Dermis lymphatic vessel endothelial cell (primary cell): ENCODE data around the gene C9orf152. TPM values are rescaled to one million over a fixed set of nuclear protein-coding genes. Genes with fewer than 3 reads are reported as not detected.

ENCODE experiments used
- total RNA-seq: library from RNA; depleted of rRNA; stranded (reverse); fragments of >200 nt; gene quantifications from 2 replicates; pipeline ENCODE4 v1.2.1, GENCODE V29; 2014

C9orf152 gene, protein sequence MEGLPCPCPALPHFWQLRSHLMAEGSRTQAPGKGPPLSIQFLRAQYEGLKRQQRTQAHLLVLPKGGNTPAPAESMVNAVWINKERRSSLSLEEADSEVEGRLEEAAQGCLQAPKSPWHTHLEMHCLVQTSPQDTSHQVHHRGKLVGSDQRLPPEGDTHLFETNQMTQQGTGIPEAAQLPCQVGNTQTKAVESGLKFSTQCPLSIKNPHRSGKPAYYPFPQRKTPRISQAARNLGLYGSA
- not detected in 2 replicates for total RNA-seq

DNA sequence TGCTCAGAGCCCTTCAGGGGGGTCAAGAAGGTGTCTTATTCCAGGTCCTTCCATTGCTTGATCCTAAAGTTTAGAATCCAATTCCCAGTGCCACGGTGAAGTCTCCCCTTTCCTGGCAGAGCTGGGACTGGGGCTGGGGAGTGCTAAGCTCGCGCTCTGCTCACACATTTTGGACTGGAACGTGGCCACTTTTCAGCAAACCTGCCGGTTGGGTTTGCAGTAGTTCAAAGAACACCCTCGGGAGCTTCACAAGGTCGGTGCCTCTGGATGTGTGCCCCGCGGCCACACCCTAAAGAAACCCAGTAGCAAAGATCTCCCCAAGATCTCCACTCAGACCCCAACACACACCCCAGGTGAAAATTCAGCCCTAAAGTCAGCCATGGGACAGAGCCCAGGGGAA, at the start of gene C9orf152:
C9orf152 (minus strand) TSS at position 129 of the 400 bp plus-strand sequence. CDS start 580 bp downstream, outside the sequence.

DNA sequence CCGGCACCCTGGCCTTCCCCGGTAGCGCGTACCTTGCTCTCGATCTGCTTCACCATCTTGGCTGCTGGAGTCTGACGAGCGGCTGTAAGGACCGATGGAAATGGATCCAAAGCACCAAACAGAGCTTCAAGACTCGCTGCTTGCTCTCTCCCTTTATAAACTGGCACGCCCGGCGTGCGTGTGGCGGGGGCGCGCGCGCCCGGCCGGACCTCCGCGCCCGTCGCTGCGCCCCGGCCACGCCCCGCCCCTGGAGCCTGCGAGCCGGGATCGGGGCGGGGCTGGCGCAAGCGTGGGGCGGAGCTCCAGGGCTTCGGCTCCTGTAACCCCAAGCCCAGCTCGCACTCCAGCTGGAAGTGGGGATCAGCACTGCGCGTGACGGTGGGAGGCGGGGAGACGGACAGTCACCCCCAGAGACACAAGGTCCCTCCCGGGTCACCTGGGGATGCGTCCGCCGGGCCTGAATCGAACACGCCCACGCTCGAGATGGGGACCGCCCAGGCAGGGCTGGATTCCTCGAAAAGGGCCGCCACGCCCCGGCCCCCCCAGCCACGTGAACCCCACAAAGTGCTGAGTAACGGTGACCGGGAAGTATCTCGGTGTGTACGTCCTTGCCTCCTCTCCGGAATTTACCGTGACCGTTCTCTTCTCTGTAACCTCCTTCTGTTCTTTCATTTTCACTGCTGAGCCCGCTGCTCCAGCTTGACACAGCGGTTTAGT, 48.6 kb upstream of the C9orf152 start, which contains the start of gene TXN:
TXN (minus strand) TSS at position 128 of the 717 bp plus-strand sequence; CDS start at position 56, 72 bp downstream.

Other genes starting within 250 kb of the C9orf152 start
- gene TXN, start 48.3 kb upstream of the C9orf152 start, total RNA-seq: 164 and 178 TPM in 2 replicates
- gene TXNDC8, start 129.7 kb upstream of the C9orf152 start, total RNA-seq: not detected in 2 replicates